PFSK-1 (cell line): Measurements from ENCODE around the gene TTC21B.

Experiments used
- POLR2AphosphoS5 ChIP-seq: IDR thresholded peaks from 2 replicates; pipeline ENCODE4 v1.6.1; 2012; ENCODE audit warnings: low read depth, mild to moderate bottlenecking, control low read depth, low read length, moderate library complexity
- TF ChIP-seq, protein P1 (sequence below), 2 experiments: IDR thresholded peaks; 2 replicates each; pipeline versions ENCODE4 v1.6.1 to v1.8.0; 2011 to 2012; ENCODE audit warnings: low read depth in 2 of 2, low read length in 2 of 2, control low read depth in 1 of 2, inconsistent platforms in 1 of 2, mild to moderate bottlenecking in 1 of 2, moderate library complexity in 1 of 2; ENCODE audit not compliant: insufficient read depth in 1 of 2

- TF ChIP-seq POLR2AphosphoS5 = no peak
- TF ChIP-seq, protein P1, sequence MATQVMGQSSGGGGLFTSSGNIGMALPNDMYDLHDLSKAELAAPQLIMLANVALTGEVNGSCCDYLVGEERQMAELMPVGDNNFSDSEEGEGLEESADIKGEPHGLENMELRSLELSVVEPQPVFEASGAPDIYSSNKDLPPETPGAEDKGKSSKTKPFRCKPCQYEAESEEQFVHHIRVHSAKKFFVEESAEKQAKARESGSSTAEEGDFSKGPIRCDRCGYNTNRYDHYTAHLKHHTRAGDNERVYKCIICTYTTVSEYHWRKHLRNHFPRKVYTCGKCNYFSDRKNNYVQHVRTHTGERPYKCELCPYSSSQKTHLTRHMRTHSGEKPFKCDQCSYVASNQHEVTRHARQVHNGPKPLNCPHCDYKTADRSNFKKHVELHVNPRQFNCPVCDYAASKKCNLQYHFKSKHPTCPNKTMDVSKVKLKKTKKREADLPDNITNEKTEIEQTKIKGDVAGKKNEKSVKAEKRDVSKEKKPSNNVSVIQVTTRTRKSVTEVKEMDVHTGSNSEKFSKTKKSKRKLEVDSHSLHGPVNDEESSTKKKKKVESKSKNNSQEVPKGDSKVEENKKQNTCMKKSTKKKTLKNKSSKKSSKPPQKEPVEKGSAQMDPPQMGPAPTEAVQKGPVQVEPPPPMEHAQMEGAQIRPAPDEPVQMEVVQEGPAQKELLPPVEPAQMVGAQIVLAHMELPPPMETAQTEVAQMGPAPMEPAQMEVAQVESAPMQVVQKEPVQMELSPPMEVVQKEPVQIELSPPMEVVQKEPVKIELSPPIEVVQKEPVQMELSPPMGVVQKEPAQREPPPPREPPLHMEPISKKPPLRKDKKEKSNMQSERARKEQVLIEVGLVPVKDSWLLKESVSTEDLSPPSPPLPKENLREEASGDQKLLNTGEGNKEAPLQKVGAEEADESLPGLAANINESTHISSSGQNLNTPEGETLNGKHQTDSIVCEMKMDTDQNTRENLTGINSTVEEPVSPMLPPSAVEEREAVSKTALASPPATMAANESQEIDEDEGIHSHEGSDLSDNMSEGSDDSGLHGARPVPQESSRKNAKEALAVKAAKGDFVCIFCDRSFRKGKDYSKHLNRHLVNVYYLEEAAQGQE (IDR thresholded peaks at IDR 0.05; ENCODE audit: insufficient read depth in 1 of 2, low read depth in 2 of 2, low read length in 2 of 2) = no peak
Measured at GRCh38 chr2:165870346-165870745, 83.2 kb downstream of the TTC21B start.
